Measurements from ENCODE around the gene PELI2.

The PELI2 gene

DNA sequence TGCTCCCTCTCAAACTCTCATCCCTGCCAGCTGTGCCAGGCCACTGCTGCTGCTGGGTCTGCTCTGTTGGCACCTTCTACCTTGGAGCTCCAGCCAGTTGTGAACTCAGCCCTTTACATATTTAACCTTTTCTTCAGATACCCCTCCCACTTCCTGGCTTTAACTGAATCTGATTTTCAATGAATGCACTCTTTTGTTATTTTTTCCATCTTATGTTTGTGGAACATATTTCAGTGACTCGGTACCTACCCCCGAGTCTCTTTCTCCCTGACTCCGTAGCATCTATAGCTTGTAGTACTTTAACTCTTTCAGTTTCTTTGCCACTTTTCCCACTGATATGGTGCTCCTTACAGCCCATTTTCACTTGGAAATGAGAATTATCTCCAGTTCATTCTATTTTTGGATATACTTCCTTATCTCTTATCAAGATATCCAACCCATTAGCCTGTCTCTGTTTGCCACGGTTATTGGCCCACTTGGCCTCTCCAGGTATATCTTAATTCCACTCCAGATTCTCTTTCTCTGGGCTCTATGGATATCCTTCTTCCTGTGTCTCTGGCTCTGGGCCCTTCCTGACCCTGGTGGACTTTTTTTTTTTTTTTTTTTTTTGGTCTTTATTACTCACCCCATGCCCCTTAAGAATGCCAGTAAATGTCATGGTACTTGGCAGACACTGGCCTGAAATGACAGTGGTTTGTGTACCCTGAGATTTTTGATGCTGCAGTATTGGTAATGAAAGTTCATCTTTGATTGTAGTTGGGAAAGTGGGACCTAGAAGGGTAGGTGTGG, 62.7 kb downstream of the PELI2 start:
- H2BK5ac ChIP-seq (ENCODE audit: low read length): no peak overlapping the region
- no peaks in the 10 kb centered on the region for H3K79me1 ChIP-seq (ENCODE audit: low read depth, low read length)
- no peak overlapping the region for H3K4ac ChIP-seq (ENCODE audit: low read length)
- H2AK5ac ChIP-seq (ENCODE audit: low read depth, low read length): no peak overlapping the region
- H4K91ac ChIP-seq (ENCODE audit: low read depth, low read length, poor library complexity): no peak overlapping the region
- H3K27me3 ChIP-seq (ENCODE audit: control insufficient read depth in 3 of 3, insufficient read depth in 3 of 3, low read depth in 1 of 3, low read length in 3 of 3): no peaks in the 10 kb centered on the region
- H3K9ac ChIP-seq (ENCODE audit: low read depth, low read length, poor library complexity): no peak overlapping the region
- peaks cover 0 to 3% of the 10 kb centered on the region in 2 donors for H3K36me3 ChIP-seq (replicated peaks in 1 of 2; ENCODE audit: control insufficient read depth in 2 of 2, insufficient read depth in 2 of 2, low read length in 2 of 2)
- H3K14ac ChIP-seq (ENCODE audit: low read length): no peak overlapping the region
- no peak overlapping the region for H3K23ac ChIP-seq (ENCODE audit: low read depth, low read length, poor library complexity)
- H2BK15ac ChIP-seq (ENCODE audit: low read length): no peak overlapping the region
- DNase-seq (ENCODE audit: low spot score): no peak
- no CpG with 5 or more reads among the region's 4 CpGs for WGBS, 2 donors (ENCODE audit: extremely low coverage in 2 of 2, insufficient read length in 2 of 2, insufficient replicate concordance in 1 of 2)
- H3K4me1 ChIP-seq (ENCODE audit: control insufficient read depth in 2 of 2, insufficient read depth in 1 of 2, low read depth in 1 of 2, low read length in 2 of 2): peaks cover 0 to 6% of the 10 kb centered on the region in 2 donors
- no peak overlapping the region for H2BK12ac ChIP-seq (ENCODE audit: low read length)
- H3K4me3 ChIP-seq (ENCODE audit: low read length in 2 of 2): no peak overlapping the region
- no peak overlapping the region for H3K4me2 ChIP-seq (ENCODE audit: insufficient read depth, low read length, poor library complexity, severe bottlenecking)
- no peaks in the 10 kb centered on the region for H3K9me3 ChIP-seq (replicated peaks in 1 of 2; ENCODE audit: control insufficient read depth in 2 of 2, insufficient read depth in 1 of 2, low read depth in 1 of 2, low read length in 2 of 2)
- no peak overlapping the region for H3K27ac ChIP-seq (replicated peaks; ENCODE audit: low read length)
- no peak overlapping the region for H2AFZ ChIP-seq (ENCODE audit: low read length)
- no peak overlapping the region for H4K8ac ChIP-seq (ENCODE audit: low read depth, low read length)
- H3K18ac ChIP-seq (ENCODE audit: low read length): no peak overlapping the region
- H2BK120ac ChIP-seq (ENCODE audit: low read depth, low read length): no peak overlapping the region

- Histone ChIP-seq H3K4me3 (ENCODE audit: low read length in 2 of 2) (no peak overlapping the region), H3K4me1 (ENCODE audit: control insufficient read depth in 2 of 2, insufficient read depth in 1 of 2, low read depth in 1 of 2, low read length in 2 of 2) (peaks cover 0 to 6% of the 10 kb centered on the region in 2 donors), H3K9me3 (replicated peaks in 1 of 2; ENCODE audit: control insufficient read depth in 2 of 2, insufficient read depth in 1 of 2, low read depth in 1 of 2, low read length in 2 of 2) (no peaks in the 10 kb centered on the region), H4K8ac (ENCODE audit: low read depth, low read length) (no peak overlapping the region), H3K4ac (ENCODE audit: low read length) (no peak overlapping the region), H2BK12ac (ENCODE audit: low read length) (no peak overlapping the region), H2AK5ac (ENCODE audit: low read depth, low read length) (no peak overlapping the region), H2AFZ (ENCODE audit: low read length) (no peak overlapping the region), H3K4me2 (ENCODE audit: insufficient read depth, low read length, poor library complexity, severe bottlenecking) (no peak overlapping the region), H3K36me3 (replicated peaks in 1 of 2; ENCODE audit: control insufficient read depth in 2 of 2, insufficient read depth in 2 of 2, low read length in 2 of 2) (peaks cover 0 to 3% of the 10 kb centered on the region in 2 donors), H2BK15ac (ENCODE audit: low read length) (no peak overlapping the region), H2BK120ac (ENCODE audit: low read depth, low read length) (no peak overlapping the region), H4K91ac (ENCODE audit: low read depth, low read length, poor library complexity) (no peak overlapping the region), H2BK5ac (ENCODE audit: low read length) (no peak overlapping the region), H3K14ac (ENCODE audit: low read length) (no peak overlapping the region), H3K79me1 (ENCODE audit: low read depth, low read length) (no peaks in the 10 kb centered on the region), H3K23ac (ENCODE audit: low read depth, low read length, poor library complexity) (no peak overlapping the region), H3K18ac (ENCODE audit: low read length) (no peak overlapping the region), H3K27me3 (ENCODE audit: control insufficient read depth in 3 of 3, insufficient read depth in 3 of 3, low read depth in 1 of 3, low read length in 3 of 3) (no peaks in the 10 kb centered on the region), H3K27ac (replicated peaks; ENCODE audit: low read length) (no peak overlapping the region), H3K9ac (ENCODE audit: low read depth, low read length, poor library complexity) (no peak overlapping the region)
- no CpG with 5 or more reads among the region's 2 CpGs for WGBS, 2 donors (ENCODE audit: extremely low coverage in 2 of 2, insufficient read length in 2 of 2, insufficient replicate concordance in 1 of 2)
- DNase-seq (ENCODE audit: low spot score): no peak
Observed at GRCh38 chr14:56181681-56182085, 63.5 kb downstream of the PELI2 start.

- Histone ChIP-seq H3K4me1 (ENCODE audit: control insufficient read depth in 2 of 2, insufficient read depth in 1 of 2, low read depth in 1 of 2, low read length in 2 of 2) (peaks cover 0 to 6% of the 10 kb centered on the region in 2 donors), H3K9ac (ENCODE audit: low read depth, low read length, poor library complexity) (no peak overlapping the region), H2BK15ac (ENCODE audit: low read length) (no peak overlapping the region), H3K27ac (replicated peaks; ENCODE audit: low read length) (no peak overlapping the region), H3K79me1 (ENCODE audit: low read depth, low read length) (no peaks in the 10 kb centered on the region), H2BK5ac (ENCODE audit: low read length) (no peak overlapping the region), H3K4me2 (ENCODE audit: insufficient read depth, low read length, poor library complexity, severe bottlenecking) (no peak overlapping the region), H3K9me3 (replicated peaks in 1 of 2; ENCODE audit: control insufficient read depth in 2 of 2, insufficient read depth in 1 of 2, low read depth in 1 of 2, low read length in 2 of 2) (no peaks in the 10 kb centered on the region), H3K4me3 (ENCODE audit: low read length in 2 of 2) (no peak overlapping the region), H3K36me3 (replicated peaks in 1 of 2; ENCODE audit: control insufficient read depth in 2 of 2, insufficient read depth in 2 of 2, low read length in 2 of 2) (peaks cover 0 to 3% of the 10 kb centered on the region in 2 donors), H3K23ac (ENCODE audit: low read depth, low read length, poor library complexity) (no peak overlapping the region), H4K91ac (ENCODE audit: low read depth, low read length, poor library complexity) (no peak overlapping the region), H3K14ac (ENCODE audit: low read length) (no peak overlapping the region), H3K4ac (ENCODE audit: low read length) (no peak overlapping the region), H2BK12ac (ENCODE audit: low read length) (no peak overlapping the region), H3K27me3 (ENCODE audit: control insufficient read depth in 3 of 3, insufficient read depth in 3 of 3, low read depth in 1 of 3, low read length in 3 of 3) (no peaks in the 10 kb centered on the region), H4K8ac (ENCODE audit: low read depth, low read length) (no peak overlapping the region), H2AFZ (ENCODE audit: low read length) (no peak overlapping the region), H2BK120ac (ENCODE audit: low read depth, low read length) (no peak overlapping the region), H3K18ac (ENCODE audit: low read length) (no peak overlapping the region), H2AK5ac (ENCODE audit: low read depth, low read length) (no peak overlapping the region)
- no peak for DNase-seq (ENCODE audit: low spot score)
- no CpG with 5 or more reads among the region's 4 CpGs for WGBS, 2 donors (ENCODE audit: extremely low coverage in 2 of 2, insufficient read length in 2 of 2, insufficient replicate concordance in 1 of 2)
Observed at GRCh38 chr14:56182410-56182809, 64.2 kb downstream of the PELI2 start.

DNA sequence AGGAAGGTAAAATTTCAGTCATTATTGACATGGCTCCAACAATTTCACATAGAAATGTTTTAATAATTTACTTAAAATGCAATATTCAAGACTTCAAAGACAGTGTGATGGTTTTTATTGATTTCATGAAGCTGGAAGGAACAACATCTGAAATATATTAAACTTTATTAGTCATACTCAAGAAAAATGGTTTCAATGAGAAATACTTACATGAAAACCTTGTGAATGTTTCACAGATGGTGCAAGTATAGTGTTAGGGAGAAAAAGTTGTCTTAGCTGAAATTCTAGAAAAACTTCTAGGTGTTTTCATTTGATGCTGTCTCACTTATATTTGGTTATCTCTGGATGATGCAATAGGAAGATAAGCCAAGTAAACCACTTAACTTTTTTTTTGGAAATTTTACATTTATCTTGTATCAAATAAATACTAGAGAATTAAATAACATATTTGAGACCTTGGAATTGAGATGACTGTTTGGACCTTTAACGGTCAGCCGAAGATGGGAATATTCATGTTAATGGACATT, 65.5 kb downstream of the PELI2 start:
- WGBS, 2 donors (ENCODE audit: extremely low coverage in 2 of 2, insufficient read length in 2 of 2, insufficient replicate concordance in 1 of 2): no CpG with 5 or more reads among the region's 2 CpGs
- Histone ChIP-seq H3K4ac (ENCODE audit: low read length) (no peak overlapping the region), H4K91ac (ENCODE audit: low read depth, low read length, poor library complexity) (no peak overlapping the region), H2AK5ac (ENCODE audit: low read depth, low read length) (no peak overlapping the region), H3K4me1 (ENCODE audit: control insufficient read depth in 2 of 2, insufficient read depth in 1 of 2, low read depth in 1 of 2, low read length in 2 of 2) (peaks cover 0 to 3% of the 10 kb centered on the region in 2 donors), H4K8ac (ENCODE audit: low read depth, low read length) (no peak overlapping the region), H3K27ac (replicated peaks; ENCODE audit: low read length) (no peak overlapping the region), H2BK120ac (ENCODE audit: low read depth, low read length) (no peak overlapping the region), H3K27me3 (ENCODE audit: control insufficient read depth in 3 of 3, insufficient read depth in 3 of 3, low read depth in 1 of 3, low read length in 3 of 3) (no peaks in the 10 kb centered on the region), H2BK12ac (ENCODE audit: low read length) (no peak overlapping the region), H3K4me2 (ENCODE audit: insufficient read depth, low read length, poor library complexity, severe bottlenecking) (no peak overlapping the region), H3K4me3 (ENCODE audit: low read length in 2 of 2) (no peak overlapping the region), H3K36me3 (replicated peaks in 1 of 2; ENCODE audit: control insufficient read depth in 2 of 2, insufficient read depth in 2 of 2, low read length in 2 of 2) (no peaks in the 10 kb centered on the region), H3K14ac (ENCODE audit: low read length) (no peak overlapping the region), H3K18ac (ENCODE audit: low read length) (no peak overlapping the region), H2BK15ac (ENCODE audit: low read length) (no peak overlapping the region), H3K79me1 (ENCODE audit: low read depth, low read length) (peaks cover 1% of the 10 kb centered on the region), H3K23ac (ENCODE audit: low read depth, low read length, poor library complexity) (no peak overlapping the region), H3K9me3 (replicated peaks in 1 of 2; ENCODE audit: control insufficient read depth in 2 of 2, insufficient read depth in 1 of 2, low read depth in 1 of 2, low read length in 2 of 2) (no peaks in the 10 kb centered on the region), H2AFZ (ENCODE audit: low read length) (no peak overlapping the region), H2BK5ac (ENCODE audit: low read length) (no peak overlapping the region), H3K9ac (ENCODE audit: low read depth, low read length, poor library complexity) (no peak overlapping the region)
- no peak for DNase-seq (ENCODE audit: low spot score)
